Ovary (tissue), 9 donors: ENCODE data around the gene SGSH. TPM values are rescaled to one million over a fixed set of nuclear protein-coding genes. Genes with fewer than 3 reads are reported as not detected.

ENCODE experiments used
- DNase-seq, 5 donors: peaks; one replicate each; pipeline ENCODE4 v3.0.0-alpha.2; 2019 to 2020
- H3K27ac ChIP-seq, 2 donors: fragments of 200-600 bp; one replicate each; pipeline versions ENCODE4 v1.5.1 to v1.8.0; 2019 to 2022
- H3K27me3 ChIP-seq: fragments of 200-600 bp; one replicate; pipeline ENCODE4 v1.8.0; 2022
- H3K36me3 ChIP-seq: fragments of 200-600 bp; sonication (generic); one replicate; pipeline ENCODE4 v1.5.1; 2019
- H3K4me1 ChIP-seq: one replicate; pipeline ENCODE4 v1.8.1; 2013; ENCODE audit warnings: mild to moderate bottlenecking, moderate library complexity; ENCODE audit not compliant: insufficient read depth
- H3K4me3 ChIP-seq: fragments of 200-600 bp; sonication (generic); one replicate; pipeline ENCODE4 v1.5.1; 2017
- H3K9me3 ChIP-seq, 2 donors: fragments of 200-600 bp in 1 of 2; sonication (generic) in 1 of 2; one replicate each; pipeline versions ENCODE4 v1.5.1 to v1.8.1; 2013 to 2019; ENCODE audit warnings: mild to moderate bottlenecking in 1 of 2, moderate library complexity in 1 of 2
- CTCF ChIP-seq, 3 donors: fragments of 450-650 bp in 2 of 3; fragments of 200-600 bp in 1 of 3; IDR thresholded peaks; one replicate each; pipeline versions ENCODE4 v1.5.1 to v1.8.0; 2016 to 2022; ENCODE audit warnings: antibody characterized with exemption in 3 of 3, mild to moderate bottlenecking in 1 of 3
- EP300 ChIP-seq: sonication (generic); formaldehyde crosslinking; IDR thresholded peaks from one replicate; pipeline ENCODE4 v1.6.1; 2017; ENCODE audit warnings: antibody characterized with exemption
- POLR2A ChIP-seq: fragments of 450-650 bp; IDR thresholded peaks from one replicate; pipeline ENCODE4 v1.6.1; 2017; ENCODE audit warnings: antibody characterized with exemption, mild to moderate bottlenecking, moderate library complexity
- WGBS, 3 donors: extraction: QIAGEN DNeasy Blood & Tissue Kit in 1 of 3; methylation state at CpG; one replicate each; pipeline versions ENCODE4 v1.1.5 to v1.1.7; 2013 to 2017; 5-methylcytosine and 5-hydroxymethylcytosine counted together
- intact Hi-C, 4 donors: fragments of 100-400 bp; cut with DNase I; formaldehyde crosslinking; loops; one replicate each; pipeline versions ENCODE4 v1.11.0 to v1.15.1; 2022 to 2023
- polyA plus RNA-seq, 2 donors: library from polyadenylated mRNA; stranded (reverse); fragments of 200-250 nt in 1 of 2; fragments of 350-450 nt in 1 of 2; fragmentation: Illumina TruSeq in 1 of 2; extraction: RNeasy Lipid Tissue Mini Kit (QIAGEN cat#74804) in 1 of 2; gene quantifications; one replicate each; pipeline ENCODE4 v1.2.3, GENCODE V29; 2013 to 2014
- total RNA-seq, 7 donors: library from RNA; depleted of rRNA in 2 of 7; stranded (reverse); fragments of >200 nt in 2 of 7; fragmentation: NEBNext Ultra II Directional in 3 of 7; extraction: Animal tissue kit (Norgen Biotek cat#: 25700) in 3 of 7; gene quantifications; one replicate each; pipeline versions ENCODE4 v1.1.0 to v1.2.4, GENCODE V29; 2016 to 2023
- donor health status: DM: no; HTN: no; CAD: no; lungs with moderate emphysema.
- donor health status: DM: no; HTN: no; CAD: no.
- donor health status: Bipolar disorder and iron deficiency.
- donor health status: DM: yes; HTN: yes; CAD: no.
- donor health status: DM: no; HTN: no; CAD: no.
- donor health status: DM: yes; HTN: yes; CAD: no.

Gene SGSH
- total and polyA plus RNA-seq, 9 donors = 10.8 to 39.9 (median 30.4) TPM

GRCh38 chr17:80213643-80213975 is 6.5 kb downstream of the SGSH start:
- DNase-seq = no peak
- H3K27me3 ChIP-seq = no peaks in the 10 kb centered on the region
- H3K27ac ChIP-seq = no peak overlapping the region
- intact Hi-C loops = no loop called here
- H3K36me3 ChIP-seq = no peaks in the 10 kb centered on the region
- H3K4me3 ChIP-seq = no peak overlapping the region
- H3K9me3 ChIP-seq = no peaks in the 10 kb centered on the region
- no peak for TF ChIP-seq CTCF (IDR thresholded peaks at IDR 0.05)
- no peak for TF ChIP-seq EP300
- TF ChIP-seq POLR2A = no peak
- WGBS, 3 donors = 93 to 96% (median 94%) methylated on average over 15 to 17 of the region's 17 CpGs
- H3K4me1 ChIP-seq = no peaks in the 10 kb centered on the region

DNA sequence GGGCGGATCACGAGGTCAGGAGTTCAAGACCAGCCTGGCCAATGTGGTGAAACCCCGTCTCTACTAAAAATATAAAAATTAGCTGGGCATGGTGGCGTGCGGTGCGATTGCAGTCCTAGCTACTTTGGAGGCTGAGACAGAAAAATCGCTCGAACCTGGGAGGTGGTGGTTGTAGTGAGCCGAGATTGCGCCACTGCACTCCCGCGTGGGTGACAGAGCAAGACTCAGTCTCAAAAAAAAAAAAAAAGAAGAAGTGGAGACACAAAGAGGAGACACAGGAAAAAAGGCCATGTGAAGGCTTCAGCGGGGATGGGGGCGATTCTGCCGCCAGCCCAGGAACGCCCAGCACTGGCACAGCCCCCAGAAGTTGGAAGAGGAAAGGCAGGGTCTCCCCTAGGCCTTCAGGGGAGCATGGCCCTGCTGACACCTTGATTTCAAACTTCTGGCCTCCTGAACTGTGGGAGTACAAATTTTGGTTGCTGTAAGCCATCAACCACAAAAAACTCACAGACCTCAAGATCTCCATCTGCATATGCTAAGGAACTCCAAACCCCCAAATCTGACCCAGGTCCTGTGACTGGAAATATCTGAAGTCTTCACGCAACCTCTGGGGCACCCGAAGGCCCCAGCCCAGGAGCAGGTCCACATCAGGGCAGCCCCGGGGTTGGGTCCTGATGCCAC is 7.0 kb downstream of the SGSH start:
- H3K27ac ChIP-seq = no peak overlapping the region
- DNase-seq = no peak
- TF ChIP-seq POLR2A (no peak), EP300 (no peak), CTCF (IDR thresholded peaks at IDR 0.05) (no peak)
- 90 to 95% (median 92%) methylated on average over 19 of the region's 19 CpGs for WGBS, 3 donors
- no peak overlapping the region for H3K4me3 ChIP-seq
- no peaks in the 10 kb centered on the region for H3K9me3 ChIP-seq
- H3K36me3 ChIP-seq = no peaks in the 10 kb centered on the region
- no peaks in the 10 kb centered on the region for H3K4me1 ChIP-seq
- intact Hi-C loops = no loop called here
- no peaks in the 10 kb centered on the region for H3K27me3 ChIP-seq

- Histone ChIP-seq H3K27ac (no peak overlapping the region), H3K4me1 (no peaks in the 10 kb centered on the region), H3K9me3 (no peaks in the 10 kb centered on the region), H3K27me3 (no peaks in the 10 kb centered on the region), H3K36me3 (no peaks in the 10 kb centered on the region), H3K4me3 (no peak overlapping the region)
- 86 to 90% (median 88%) methylated on average over 12 of the region's 12 CpGs for WGBS, 3 donors
- no peak for DNase-seq
- no peak for TF ChIP-seq EP300
- TF ChIP-seq CTCF (IDR thresholded peaks at IDR 0.05) = no peak
- intact Hi-C loops = no loop called here
Observed at GRCh38 chr17:80212511-80212910, 7.6 kb downstream of the SGSH start.

DNA sequence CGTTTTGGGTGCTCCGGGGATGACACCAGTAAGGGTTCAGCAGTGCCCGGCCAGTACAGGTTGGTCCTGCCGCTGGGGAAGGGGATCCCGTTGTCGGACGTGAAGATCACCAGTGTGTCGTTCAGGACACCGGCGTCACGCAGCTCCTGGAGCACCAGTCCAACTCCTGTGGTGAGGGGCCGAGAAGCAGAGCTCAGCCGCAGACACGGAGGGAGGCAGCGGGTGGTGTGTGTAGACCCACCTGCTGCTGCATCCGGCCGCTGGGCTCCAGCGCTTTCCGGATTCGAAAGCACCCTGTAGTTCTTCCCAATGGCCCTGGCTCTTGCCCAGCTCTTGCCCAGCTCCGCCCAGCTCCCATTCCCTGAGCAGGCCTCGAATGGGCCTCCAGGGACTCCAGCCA is 8.0 kb downstream of the SGSH start:
- Histone ChIP-seq H3K9me3 (no peaks in the 10 kb centered on the region), H3K4me1 (no peaks in the 10 kb centered on the region), H3K27me3 (no peaks in the 10 kb centered on the region), H3K36me3 (no peaks in the 10 kb centered on the region), H3K4me3 (no peak overlapping the region), H3K27ac (no peak overlapping the region)
- intact Hi-C loops = no loop called here
- no peak for DNase-seq
- TF ChIP-seq CTCF (IDR thresholded peaks at IDR 0.05) = no peak
- TF ChIP-seq EP300 = no peak
- TF ChIP-seq POLR2A = no peak
- WGBS, 3 donors = 89 to 94% (median 90%) methylated on average over 22 of the region's 22 CpGs
